C4-2B (cell line): ENCODE results near the gene UBASH3B.

ENCODE experiments used
- ZFX ChIP-seq: fragments of 450-650 bp; IDR thresholded peaks from 2 replicates; pipeline ENCODE4 v1.6.1; 2017
- TF ChIP-seq, protein P1 (sequence below): fragments of 450-650 bp; conservative IDR thresholded peaks from 2 replicates; pipeline ENCODE4 v1.5.1; 2017; ENCODE audit warnings: mild to moderate bottlenecking

- TF ChIP-seq, protein P1, sequence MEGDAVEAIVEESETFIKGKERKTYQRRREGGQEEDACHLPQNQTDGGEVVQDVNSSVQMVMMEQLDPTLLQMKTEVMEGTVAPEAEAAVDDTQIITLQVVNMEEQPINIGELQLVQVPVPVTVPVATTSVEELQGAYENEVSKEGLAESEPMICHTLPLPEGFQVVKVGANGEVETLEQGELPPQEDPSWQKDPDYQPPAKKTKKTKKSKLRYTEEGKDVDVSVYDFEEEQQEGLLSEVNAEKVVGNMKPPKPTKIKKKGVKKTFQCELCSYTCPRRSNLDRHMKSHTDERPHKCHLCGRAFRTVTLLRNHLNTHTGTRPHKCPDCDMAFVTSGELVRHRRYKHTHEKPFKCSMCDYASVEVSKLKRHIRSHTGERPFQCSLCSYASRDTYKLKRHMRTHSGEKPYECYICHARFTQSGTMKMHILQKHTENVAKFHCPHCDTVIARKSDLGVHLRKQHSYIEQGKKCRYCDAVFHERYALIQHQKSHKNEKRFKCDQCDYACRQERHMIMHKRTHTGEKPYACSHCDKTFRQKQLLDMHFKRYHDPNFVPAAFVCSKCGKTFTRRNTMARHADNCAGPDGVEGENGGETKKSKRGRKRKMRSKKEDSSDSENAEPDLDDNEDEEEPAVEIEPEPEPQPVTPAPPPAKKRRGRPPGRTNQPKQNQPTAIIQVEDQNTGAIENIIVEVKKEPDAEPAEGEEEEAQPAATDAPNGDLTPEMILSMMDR = no peak
- TF ChIP-seq ZFX = no peak
Observed at GRCh38 chr11:122786896-122787295, 131.4 kb downstream of the UBASH3B start.
